Psoas muscle (tissue), 8 donors: ENCODE data around the gene GAS2. TPM values are rescaled to one million over a fixed set of nuclear protein-coding genes. Genes with fewer than 3 reads are reported as not detected.

Experiments
- ATAC-seq, 4 donors: fragments of 200-7000 bp; cut with Tn5 transposase; one replicate each; pipeline ENCODE4 v1.9.1; 2020; ENCODE audit warnings: moderate library complexity in 3 of 4, mild to moderate bottlenecking in 2 of 4
- DNase-seq, 2 donors: peaks; one replicate each; pipeline ENCODE4 v3.0.0-alpha.2; 2020
- H3K27ac ChIP-seq: fragments of 200-600 bp; one replicate; pipeline ENCODE4 v1.8.0; 2022
- H3K27me3 ChIP-seq, 3 donors: fragments of 200-600 bp in 1 of 3; one replicate each; pipeline versions ENCODE4 v1.6.1 to v1.8.0; 2013 to 2022; ENCODE audit warnings: low read length in 2 of 3, mild to moderate bottlenecking in 2 of 3, moderate library complexity in 1 of 3; ENCODE audit not compliant: insufficient read depth in 3 of 3
- H3K36me3 ChIP-seq, 2 donors: fragments of 200-600 bp in 1 of 2; one replicate each; pipeline versions ENCODE4 v1.6.1 to v1.8.0; 2013 to 2022; ENCODE audit warnings: low read depth in 1 of 2, mild to moderate bottlenecking in 1 of 2, moderate library complexity in 1 of 2; ENCODE audit not compliant: insufficient read depth in 1 of 2
- H3K4me1 ChIP-seq: fragments of 200-600 bp; one replicate; pipeline ENCODE4 v1.8.0; 2022
- H3K4me3 ChIP-seq: fragments of 200-600 bp; one replicate; pipeline ENCODE4 v1.8.0; 2022; ENCODE audit warnings: mild to moderate bottlenecking
- H3K9me3 ChIP-seq: fragments of 200-600 bp; one replicate; pipeline ENCODE4 v1.8.0; 2022
- CTCF ChIP-seq: fragments of 200-600 bp; IDR thresholded peaks from one replicate; pipeline ENCODE4 v1.8.0; 2022; ENCODE audit warnings: antibody characterized with exemption
- WGBS, 3 donors: extraction: QIAGEN DNeasy Blood & Tissue Kit; methylation state at CpG; one replicate each; pipeline versions ENCODE4 v1.1.6 to v1.1.7; 2013; 5-methylcytosine and 5-hydroxymethylcytosine counted together
- intact Hi-C, 2 donors: fragments of 100-400 bp; cut with DNase I; formaldehyde crosslinking; loops; one replicate each; pipeline versions ENCODE4 v1.11.0 to v1.14.2; 2022
- polyA plus RNA-seq, 3 donors: library from polyadenylated mRNA; stranded (reverse); fragments of 200-250 nt; gene quantifications; one replicate each; pipeline ENCODE4 v1.2.3, GENCODE V29; 2013
- total RNA-seq, 4 donors: library from RNA; stranded (reverse); fragmentation: NEBNext Ultra II Directional in 2 of 4; extraction: Animal tissue kit (Norgen Biotek cat#: 25700) in 2 of 4; gene quantifications; one replicate each; pipeline versions ENCODE4 v1.2.1 to v1.2.4, GENCODE V29; 2021 to 2023
- donor health status: healthy with polysubstance abuse.
- donor health status: DM: no; HTN: no; CAD: no; lungs with moderate emphysema.
- donor health status: Bipolar disorder and iron deficiency.
- donor health status: healthy.
- donor health status: DM: yes; HTN: yes; CAD: no.
- donor health status: DM: no; HTN: no; CAD: no.
- donor health status: DM: no; HTN: no; CAD: no.
- donor health status: DM: yes; HTN: yes; CAD: no.

GAS2 gene
- total and polyA plus RNA-seq, 7 donors, result 0.51 to 4.6 (median 2.8) TPM

- Histone ChIP-seq H3K4me3 (no peak overlapping the region), H3K36me3 (no peaks in the 10 kb centered on the region), H3K4me1 (no peaks in the 10 kb centered on the region), H3K27ac (no peak overlapping the region), H3K9me3 (no peaks in the 10 kb centered on the region), H3K27me3 (no peaks in the 10 kb centered on the region)
- intact Hi-C loops, result no loop called here
- TF ChIP-seq CTCF, result no peak
- DNase-seq (no peak), ATAC-seq (no peak)
Observed at GRCh38 chr11:22656130-22656529, 10.3 kb upstream of the GAS2 start.

GRCh38 chr11:22657101-22657694, 9.2 kb upstream of the GAS2 start:
- WGBS, 3 donors, result 50 to 92% (median 74%) methylated on average over 1 of the region's 1 CpG
- no peak overlapping the region for H3K27ac ChIP-seq
- no peak for DNase-seq
- no peak overlapping the region for H3K4me3 ChIP-seq
- intact Hi-C loops, result no loop called here
- H3K36me3 ChIP-seq, result no peaks in the 10 kb centered on the region
- ATAC-seq, result no peak
- no peaks in the 10 kb centered on the region for H3K4me1 ChIP-seq
- H3K9me3 ChIP-seq, result no peaks in the 10 kb centered on the region
- no peak for TF ChIP-seq CTCF
- no peaks in the 10 kb centered on the region for H3K27me3 ChIP-seq

GRCh38 chr11:22659783-22660182, 6.6 kb upstream of the GAS2 start:
- H3K27me3 ChIP-seq, result no peaks in the 10 kb centered on the region
- TF ChIP-seq CTCF, result no peak
- H3K4me1 ChIP-seq, result no peaks in the 10 kb centered on the region
- 86 to 97% (median 87%) methylated on average over 1 of the region's 1 CpG for WGBS, 3 donors
- intact Hi-C loops, result no loop called here
- no peak overlapping the region for H3K27ac ChIP-seq
- ATAC-seq (no peak), DNase-seq (no peak)
- no peaks in the 10 kb centered on the region for H3K36me3 ChIP-seq
- H3K9me3 ChIP-seq, result no peaks in the 10 kb centered on the region
- H3K4me3 ChIP-seq, result no peak overlapping the region

GRCh38 chr11:22666688-22667439, 453 bp downstream of the GAS2 start:
- Histone ChIP-seq H3K36me3 (no peaks in the 10 kb centered on the region), H3K9me3 (no peaks in the 10 kb centered on the region), H3K27ac (peak overlapping the region; percentile 78), H3K4me3 (peak overlapping the region; percentile 81), H3K4me1 (peaks cover 26% of the 10 kb centered on the region), H3K27me3 (no peaks in the 10 kb centered on the region)
- no peak for TF ChIP-seq CTCF
- WGBS, 3 donors, result 2 to 3% (median 2%) methylated on average over 38 to 40 of the region's 40 CpGs
- DNase-seq, result peak; percentile 50 to 81
- intact Hi-C loops, result loop anchor here (1.0 to 5.0 kb wide), 4 partner anchors 40 to 120 kb away; partner anchors contain the start of gene FANCF (in 2 of the 2)
- ATAC-seq, result peak; percentile 76 to 85 (median 81)
